Right atrium auricular region (tissue), 2 donors: ENCODE measurements around the gene CLIP2. TPM values are rescaled to one million over a fixed set of nuclear protein-coding genes. Genes with fewer than 3 reads are reported as not detected.
"Not testable (repeated sequence)": the region's sequence is repeated elsewhere in the genome, so short reads cannot be mapped to it uniquely, and the experiment has no call there.

ENCODE experiments used
- DNase-seq: peaks from one replicate; pipeline ENCODE4 v3.0.0-alpha.2; 2019; ENCODE audit warnings: low spot score
- H3K27ac ChIP-seq, 2 donors: fragments of 200-600 bp; sonication (generic); 1 replicate in 1 of 2; 2 replicates in 1 of 2; pipeline ENCODE4 v1.5.1; 2016 to 2019
- H3K27me3 ChIP-seq, 2 donors: fragments of 200-600 bp; sonication (generic); one replicate each; pipeline versions ENCODE4 v1.5.1 to v1.6.0; 2017 to 2019
- H3K36me3 ChIP-seq: fragments of 200-600 bp; sonication (generic); one replicate; pipeline ENCODE4 v1.5.1; 2016
- H3K4me1 ChIP-seq, 2 donors: fragments of 200-600 bp; sonication (generic); one replicate each; pipeline versions ENCODE4 v1.5.1 to v1.6.0; 2017 to 2019
- H3K4me3 ChIP-seq, 2 donors: fragments of 200-600 bp; sonication (generic); 1 replicate in 1 of 2; 2 replicates in 1 of 2; pipeline ENCODE4 v1.5.1; 2017 to 2019; ENCODE audit warnings: mild to moderate bottlenecking in 1 of 2, moderate library complexity in 1 of 2
- H3K9me3 ChIP-seq, 2 donors: fragments of 200-600 bp; sonication (generic); one replicate each; pipeline ENCODE4 v1.5.1; 2019
- CTCF ChIP-seq, 2 donors: fragments of 200-600 bp; sonication (generic); IDR thresholded peaks; one replicate each; pipeline ENCODE4 v1.5.1; 2019; ENCODE audit warnings: antibody characterized with exemption in 2 of 2
- total RNA-seq, 2 donors: library from RNA; depleted of rRNA; stranded (reverse); fragments of >200 nt; gene quantifications; one replicate each; pipeline ENCODE4 v1.1.0, GENCODE V29; 2016

Gene CLIP2
- total RNA-seq, 2 donors from 2014 or later = 9.5 to 12.1 TPM

GRCh38 chr7:74312418-74313028 lies 23.3 kb downstream of the CLIP2 start:
- DNase-seq = no peak
- H3K27me3 ChIP-seq = no peaks in the 10 kb centered on the region
- peaks cover 0 to 5% of the 10 kb centered on the region in 2 donors for H3K4me1 ChIP-seq
- H3K4me3 ChIP-seq = no peak overlapping the region
- H3K9me3 ChIP-seq = no peaks in the 10 kb centered on the region
- no peak for TF ChIP-seq CTCF (IDR thresholded peaks at IDR 0.05)
- H3K36me3 ChIP-seq = peaks cover 3% of the 10 kb centered on the region
- H3K27ac ChIP-seq = no peak overlapping the region

GRCh38 chr7:74315891-74316290 lies 26.7 kb downstream of the CLIP2 start:
- not testable (repeated sequence) for H3K9me3 ChIP-seq, DNase-seq, H3K36me3 ChIP-seq, H3K27ac ChIP-seq, H3K27me3 ChIP-seq, H3K4me1 ChIP-seq, H3K4me3 ChIP-seq

DNA sequence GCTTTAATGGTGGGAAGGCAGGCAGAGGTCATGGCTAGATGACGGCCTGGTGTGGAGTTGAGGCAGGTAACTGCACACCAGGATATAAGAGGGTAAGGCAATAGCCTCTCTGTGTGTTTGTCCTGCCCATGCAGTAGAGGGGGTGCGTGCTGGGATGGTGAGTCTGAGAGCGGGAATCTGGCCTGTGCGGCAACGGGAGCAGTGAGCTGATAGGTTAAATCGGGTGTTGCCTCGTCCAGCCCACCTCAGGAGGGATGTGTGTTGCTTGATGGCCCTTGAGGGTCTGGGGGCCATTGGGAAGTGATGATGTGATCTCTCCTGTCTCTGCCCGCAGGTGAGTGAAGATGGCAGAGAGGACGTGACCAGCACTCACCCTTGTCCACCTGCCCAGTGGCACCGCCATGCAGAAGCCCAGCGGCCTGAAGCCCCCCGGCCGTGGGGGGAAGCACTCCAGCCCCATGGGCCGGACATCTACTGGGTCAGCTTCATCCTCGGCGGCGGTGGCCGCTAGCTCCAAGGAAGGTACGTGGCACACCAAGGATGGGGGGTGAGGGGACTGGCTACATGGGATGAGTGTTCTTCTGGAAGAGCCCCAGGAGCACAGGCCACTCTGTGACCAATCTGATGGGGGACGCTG lies 28.1 kb downstream of the CLIP2 start:
- H3K9me3 ChIP-seq = no peaks in the 10 kb centered on the region
- H3K27ac ChIP-seq = no peak overlapping the region
- H3K4me1 ChIP-seq = no peaks in the 10 kb centered on the region
- no peak overlapping the region for H3K4me3 ChIP-seq
- no peak for TF ChIP-seq CTCF (IDR thresholded peaks at IDR 0.05)
- H3K27me3 ChIP-seq = no peaks in the 10 kb centered on the region
- peaks cover 8% of the 10 kb centered on the region for H3K36me3 ChIP-seq
- no peak for DNase-seq

GRCh38 chr7:74318043-74318442 lies 28.8 kb downstream of the CLIP2 start:
- Histone ChIP-seq H3K36me3 (peaks cover 8% of the 10 kb centered on the region), H3K27me3 (no peaks in the 10 kb centered on the region), H3K9me3 (no peaks in the 10 kb centered on the region), H3K27ac (no peak overlapping the region), H3K4me1 (no peaks in the 10 kb centered on the region), H3K4me3 (no peak overlapping the region)
- TF ChIP-seq CTCF (IDR thresholded peaks at IDR 0.05) = no peak
- DNase-seq = no peak

DNA sequence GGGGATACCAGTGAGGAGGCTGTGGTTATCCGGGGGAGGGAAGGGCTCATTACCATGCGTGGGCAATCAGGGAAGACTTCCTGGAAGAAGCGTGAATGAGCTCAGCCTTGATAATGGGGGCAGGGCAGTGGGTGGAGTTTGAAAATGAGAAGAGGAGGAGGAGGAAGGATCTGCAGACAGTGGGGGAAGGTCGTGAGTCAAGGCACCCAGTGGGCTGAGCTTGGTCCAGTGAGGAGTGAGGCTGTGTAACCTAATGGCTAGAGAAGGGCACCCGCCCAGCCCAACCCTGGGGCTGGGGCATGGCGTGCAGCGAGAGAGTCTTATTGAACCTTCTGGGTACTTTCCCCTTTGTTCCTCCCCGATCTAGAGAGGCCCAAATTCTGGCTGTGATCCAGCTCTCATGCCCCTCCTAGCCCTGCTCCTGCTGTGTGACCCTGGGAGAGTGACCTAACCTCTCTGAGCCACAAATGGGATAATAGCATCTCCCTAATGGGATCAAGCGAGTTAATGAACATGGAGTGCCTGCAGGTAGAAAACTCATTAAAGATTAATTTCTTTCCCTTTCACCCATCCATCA lies 31.5 kb downstream of the CLIP2 start:
- Histone ChIP-seq H3K4me1 (peaks cover 0 to 7% of the 10 kb centered on the region in 2 donors), H3K9me3 (no peaks in the 10 kb centered on the region), H3K27me3 (no peaks in the 10 kb centered on the region), H3K36me3 (peaks cover 8% of the 10 kb centered on the region), H3K4me3 (no peak overlapping the region), H3K27ac (no peak overlapping the region)
- no peak for DNase-seq
- TF ChIP-seq CTCF (IDR thresholded peaks at IDR 0.05) = no peak

GRCh38 chr7:74322892-74323291 lies 33.7 kb downstream of the CLIP2 start:
- not testable (repeated sequence) for H3K27me3 ChIP-seq, H3K27ac ChIP-seq, DNase-seq, H3K4me1 ChIP-seq, H3K36me3 ChIP-seq, H3K9me3 ChIP-seq, H3K4me3 ChIP-seq
